Fibroblast of the conjunctiva (primary cell): Measurements from ENCODE around the gene SPATA46.

ENCODE experiments used
- DNase-seq: peaks from one replicate; pipeline ENCODE4 v3.0.0-alpha.2; 2010; ENCODE audit warnings: low read depth

Gene SPATA46

DNA sequence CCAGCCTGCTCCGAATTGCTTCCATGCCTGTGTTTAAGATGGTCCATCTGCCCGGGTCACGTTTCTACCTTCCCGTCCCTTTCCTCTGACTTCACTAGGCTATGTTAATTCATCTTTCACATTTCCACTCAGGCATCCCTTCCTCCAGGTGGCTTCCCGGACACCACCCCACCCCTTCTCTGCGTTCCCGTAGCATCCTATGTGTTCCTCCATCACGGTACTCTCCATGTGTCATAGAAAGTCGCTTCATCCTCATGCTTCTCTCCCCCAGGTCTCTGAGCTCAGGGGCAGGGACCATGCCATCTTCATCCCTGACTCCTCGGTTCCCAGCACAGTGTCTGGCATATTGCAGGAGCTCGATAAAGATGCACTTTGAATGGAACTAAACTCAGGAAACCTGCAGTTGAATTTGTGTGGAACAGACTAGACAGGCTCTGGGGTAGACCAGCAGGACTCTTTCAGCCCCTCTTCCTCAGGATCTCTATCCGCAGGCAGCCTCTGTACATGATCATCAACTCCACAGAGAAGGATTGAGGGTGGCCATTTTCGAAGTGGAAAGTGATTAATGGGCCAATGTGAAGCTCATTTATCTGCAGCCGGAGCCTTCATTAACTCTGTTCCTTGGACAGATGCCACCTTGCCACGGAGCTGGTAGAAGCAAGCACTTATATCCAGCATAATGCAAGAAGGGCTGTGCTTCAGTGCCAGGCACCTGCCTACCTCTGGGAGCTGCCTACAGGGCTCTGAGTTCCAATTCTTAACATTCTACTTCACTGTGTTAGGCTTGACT is 13.9 kb upstream of the SPATA46 start:
- no peak for DNase-seq

DNA sequence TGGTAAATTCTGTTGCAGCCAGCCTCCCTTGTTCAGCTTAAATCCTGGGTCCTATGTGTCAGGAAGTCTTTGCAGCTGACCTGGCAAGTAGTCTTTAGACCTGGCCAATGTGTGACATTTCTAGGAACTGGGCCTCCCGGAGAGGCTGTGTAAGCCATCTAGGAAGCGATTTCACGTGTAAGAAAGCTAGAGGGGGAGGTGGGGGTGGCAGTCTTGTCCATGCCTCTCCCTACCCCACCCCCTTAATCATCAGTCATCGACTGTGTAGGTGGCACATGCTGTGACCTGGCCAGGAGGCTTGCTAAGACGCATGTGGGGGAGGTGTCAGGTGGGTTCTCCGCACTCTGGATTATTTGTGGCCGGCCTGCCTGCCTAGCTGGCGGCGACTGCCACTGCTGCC is 13.3 kb upstream of the SPATA46 start:
- DNase-seq, result no peak

DNA sequence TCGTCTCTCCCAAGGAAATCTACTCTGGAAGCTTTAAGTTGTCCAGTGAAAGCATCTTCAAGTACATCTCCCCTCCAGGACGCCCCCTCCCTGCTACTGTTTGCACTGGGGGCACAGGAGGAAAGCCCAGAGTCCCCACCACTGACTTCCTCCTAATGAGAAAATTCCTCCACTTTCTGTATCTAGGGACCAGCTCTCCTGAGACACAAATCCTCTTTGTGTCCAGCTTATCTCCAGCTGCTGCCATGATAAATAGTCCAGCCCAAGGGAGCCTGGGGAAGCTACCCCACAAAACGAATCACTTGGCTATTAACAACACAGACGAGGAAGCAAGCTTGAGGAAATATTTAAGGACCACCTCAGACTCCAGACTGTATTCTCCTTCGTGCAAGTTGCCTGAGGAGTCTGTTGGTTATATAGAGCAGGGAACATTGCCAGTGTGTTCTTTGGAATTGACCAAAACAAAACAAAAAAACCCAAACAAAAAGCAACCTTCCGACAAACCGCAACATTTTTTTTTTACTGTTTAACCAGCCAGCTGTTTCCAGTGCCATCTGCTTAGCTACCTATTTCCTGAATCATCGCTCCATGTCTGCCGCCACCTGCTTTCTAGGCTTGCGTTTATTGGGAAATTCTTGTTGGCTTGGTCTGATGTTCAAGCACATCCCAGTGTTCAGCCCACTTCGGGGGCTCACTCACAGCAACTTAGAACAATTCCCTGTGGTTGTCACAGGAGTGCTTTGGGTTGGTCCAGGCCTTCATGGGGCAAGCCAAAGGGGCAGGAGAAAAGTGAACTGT is 12.6 kb upstream of the SPATA46 start:
- peak; percentile 28 for DNase-seq

DNA sequence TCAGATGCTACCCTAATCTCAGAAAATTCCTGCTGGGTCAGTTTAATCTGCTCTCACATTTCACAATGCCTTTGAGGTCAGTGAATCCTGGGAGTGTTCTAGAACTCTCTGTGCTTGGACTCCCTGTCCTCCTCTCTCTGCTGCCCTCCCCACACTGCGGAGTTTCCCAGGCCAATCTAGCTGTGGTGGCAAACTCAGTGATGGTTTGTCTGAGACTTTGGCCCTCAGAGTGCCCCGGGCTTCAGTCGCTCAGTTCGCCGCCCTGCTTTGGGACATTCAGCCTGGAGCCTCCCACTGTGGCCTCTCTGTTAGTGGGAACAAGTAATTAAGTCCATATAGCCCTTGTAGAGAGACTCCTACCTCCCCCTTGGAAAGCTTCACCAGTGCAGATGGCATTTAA is 12.0 kb upstream of the SPATA46 start:
- DNase-seq, result no peak

DNA sequence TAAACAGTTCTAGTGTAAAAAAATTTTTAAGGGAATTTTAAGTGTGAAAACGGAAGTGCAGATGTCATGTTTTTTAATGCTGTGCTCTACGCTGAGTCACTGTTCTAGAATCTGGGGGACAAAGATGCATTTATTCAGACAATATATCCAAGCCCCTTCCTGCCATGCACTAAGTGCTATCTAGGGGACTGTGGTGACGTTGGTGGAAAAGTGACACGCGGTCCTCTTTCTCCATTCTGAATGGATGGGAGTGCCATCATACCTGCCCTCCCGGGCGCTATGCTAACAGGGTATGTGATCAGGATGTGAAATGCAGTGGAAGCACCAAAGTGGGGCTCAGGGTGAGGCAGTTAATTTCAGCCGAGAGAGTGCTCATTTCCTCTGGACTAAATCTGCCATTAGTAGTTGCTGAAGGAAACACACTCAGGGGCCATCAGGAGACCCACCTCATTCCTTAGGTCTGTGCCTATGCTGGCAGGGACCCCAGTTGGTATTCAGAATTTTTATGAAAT is 11.5 kb upstream of the SPATA46 start:
- no peak for DNase-seq

DNA sequence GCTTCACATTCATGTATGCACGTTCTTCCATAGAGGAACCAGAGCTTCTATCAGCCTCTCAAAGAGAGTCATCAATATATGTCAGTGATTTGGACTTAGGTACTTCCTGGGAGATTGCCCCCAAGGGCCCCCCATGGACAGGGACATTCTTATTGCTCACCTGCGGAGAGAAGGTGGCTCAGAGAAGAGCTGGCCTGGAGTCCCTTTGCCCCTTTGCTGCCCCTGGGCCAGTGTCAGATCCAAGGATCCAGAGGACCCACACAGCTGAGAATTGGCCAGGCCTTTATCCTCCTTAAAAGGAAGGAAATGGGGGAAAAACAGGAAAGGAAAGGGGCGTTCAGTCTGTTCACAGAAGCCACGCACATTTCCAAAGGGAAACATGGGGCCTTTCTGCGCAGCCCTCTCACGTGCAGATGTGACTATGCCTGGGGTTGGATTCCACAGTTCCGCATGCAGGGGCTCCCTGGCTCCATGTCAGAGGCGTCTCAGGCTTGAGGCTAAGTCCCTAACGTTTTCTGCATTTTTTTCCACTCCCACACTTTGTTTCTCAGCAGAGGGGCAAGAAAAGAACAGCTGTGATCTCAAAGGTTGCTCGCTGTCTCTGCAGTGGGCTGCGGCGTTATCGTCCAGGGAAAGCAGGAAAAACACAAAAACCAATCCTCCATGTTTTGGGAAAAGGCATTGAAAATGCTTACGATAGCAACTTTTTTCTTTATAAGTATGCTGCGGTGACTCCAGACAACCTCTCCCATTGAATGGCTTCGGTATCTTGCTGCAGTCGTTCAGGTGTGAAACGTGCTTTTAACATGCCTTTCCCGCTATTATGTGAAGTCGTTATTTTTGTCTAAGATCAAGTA is 10.8 kb upstream of the SPATA46 start:
- DNase-seq, result no peak

DNA sequence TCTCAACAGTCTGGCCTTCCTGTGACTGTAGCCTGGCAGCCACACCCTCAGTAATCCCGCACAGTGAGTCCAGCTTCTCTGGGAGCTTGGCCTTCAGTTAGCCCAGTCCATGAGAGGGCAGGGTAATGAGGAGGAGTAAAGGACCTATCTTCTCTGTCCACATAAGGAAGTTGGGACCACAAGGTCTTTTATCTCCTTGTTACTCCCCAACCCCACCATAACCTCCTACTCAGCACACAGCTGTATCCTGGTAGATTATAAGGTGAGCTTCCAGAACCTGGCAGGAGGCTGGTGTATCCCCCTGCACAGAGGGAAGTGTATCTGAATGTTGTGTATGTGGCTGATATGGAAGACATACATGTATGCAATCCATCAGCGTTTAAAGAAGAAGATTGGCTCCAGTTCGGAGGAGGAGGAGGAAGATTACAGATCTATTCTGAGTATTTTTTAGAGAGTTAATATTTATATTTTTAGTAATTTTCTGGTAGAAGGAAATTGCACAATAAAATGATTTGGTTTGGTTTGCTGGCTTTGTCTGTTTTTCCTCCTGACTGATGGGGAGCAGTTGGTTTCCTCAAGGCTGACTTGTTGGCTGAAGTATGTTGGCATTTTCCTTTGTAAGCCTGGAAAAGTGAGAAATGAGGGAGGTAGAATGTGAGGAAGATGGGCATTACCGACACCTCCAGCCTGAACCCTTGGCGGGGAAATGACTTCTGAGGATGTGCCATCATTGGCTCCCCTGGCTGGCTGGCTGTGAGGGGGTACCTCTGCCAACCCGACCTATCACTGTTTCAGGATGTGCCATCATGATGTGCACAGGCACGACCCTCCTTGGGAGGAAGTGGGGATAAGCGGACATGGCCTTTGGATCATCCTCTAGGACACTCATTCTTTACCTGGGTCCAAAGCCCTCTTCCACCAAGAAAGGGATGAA is 9.9 kb upstream of the SPATA46 start:
- no peak for DNase-seq

DNA sequence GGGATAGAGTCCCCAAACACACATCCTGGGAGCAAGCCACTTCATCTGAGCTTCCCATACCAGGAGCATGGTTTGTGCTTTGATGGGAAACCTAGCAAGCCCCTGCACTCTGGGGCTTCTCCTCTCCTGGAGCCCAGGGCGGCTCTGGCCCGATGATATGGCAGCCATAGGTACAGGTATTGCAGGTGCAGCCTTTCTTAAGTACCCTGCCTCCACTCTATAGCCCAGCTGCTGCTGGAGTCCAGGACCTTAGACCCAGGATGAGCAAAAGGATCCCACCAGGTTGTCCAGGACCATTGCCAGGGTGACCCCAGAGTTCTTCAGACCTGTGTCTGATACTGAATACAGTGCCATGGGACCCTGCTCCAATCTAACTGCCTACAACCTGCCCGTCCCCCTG is 9.0 kb upstream of the SPATA46 start:
- DNase-seq, result no peak

DNA sequence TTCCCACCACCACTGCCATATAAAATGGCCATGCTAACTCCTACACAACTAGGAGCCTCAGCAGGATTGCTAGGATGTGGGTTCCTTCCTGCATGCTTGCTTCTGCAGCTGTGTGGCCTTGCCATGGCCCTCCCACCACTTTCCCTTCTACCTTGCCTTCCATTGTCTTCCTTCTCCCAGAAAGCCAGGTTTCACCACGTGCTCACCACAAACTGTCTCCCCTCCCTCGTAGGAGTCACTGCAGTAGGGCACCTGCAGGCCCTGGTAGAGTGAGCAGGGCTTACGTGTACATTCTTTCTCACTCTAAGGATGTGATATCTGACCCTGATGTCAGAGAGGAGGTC is 8.6 kb upstream of the SPATA46 start:
- DNase-seq, result no peak

DNA sequence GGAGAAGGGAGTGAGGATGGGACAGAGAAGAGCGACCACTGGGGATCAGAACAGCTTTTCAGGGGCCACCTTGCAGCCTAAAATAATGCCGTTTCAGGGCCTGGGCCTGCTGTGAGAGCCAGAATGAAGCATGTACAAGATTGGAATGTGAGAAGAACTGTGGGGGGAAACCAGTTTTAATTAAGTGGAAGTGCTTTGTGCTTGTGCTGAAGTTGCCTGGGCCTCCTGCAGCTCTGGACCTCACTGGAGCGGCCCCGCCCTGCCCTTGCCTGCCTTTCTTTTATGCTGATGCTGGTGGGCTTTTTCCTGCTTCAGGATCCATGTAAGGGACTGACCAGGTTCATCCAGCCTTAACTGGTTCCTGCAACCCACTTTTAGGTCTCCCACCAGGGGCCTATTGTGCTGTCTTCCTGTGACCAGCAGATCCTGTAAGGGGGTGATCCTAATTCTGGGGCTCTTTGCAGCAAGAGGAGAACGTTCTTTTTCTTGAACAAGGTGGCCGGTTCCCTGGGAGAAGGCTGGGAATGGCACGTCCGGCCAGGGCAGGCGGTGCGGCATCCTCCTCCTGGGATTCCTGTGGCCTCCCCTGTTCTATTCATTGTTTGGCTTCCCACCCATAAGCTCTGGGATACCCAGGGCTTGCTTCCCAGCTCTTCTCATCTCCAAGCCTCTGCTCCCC is 8.1 kb upstream of the SPATA46 start:
- no peak for DNase-seq

DNA sequence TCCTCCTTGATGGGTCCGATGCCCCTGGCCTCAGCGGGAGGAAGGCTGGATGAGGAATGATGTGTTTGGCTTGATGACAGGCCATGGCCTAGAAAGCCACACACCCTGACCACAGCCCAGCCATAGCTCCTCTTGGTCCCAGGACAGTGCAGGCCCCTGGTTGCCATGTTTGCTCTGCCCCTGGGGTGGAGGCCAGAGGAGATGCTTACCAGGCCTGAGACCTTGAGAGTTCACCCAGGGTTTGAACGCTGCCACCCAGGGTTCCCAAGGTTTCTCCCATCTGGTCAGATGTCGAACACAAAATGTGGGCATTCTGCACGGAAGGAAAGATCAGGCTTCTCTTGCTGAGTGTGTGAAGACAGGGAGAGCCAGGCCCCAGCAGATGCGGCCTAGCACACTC is 7.5 kb upstream of the SPATA46 start:
- no peak for DNase-seq

DNA sequence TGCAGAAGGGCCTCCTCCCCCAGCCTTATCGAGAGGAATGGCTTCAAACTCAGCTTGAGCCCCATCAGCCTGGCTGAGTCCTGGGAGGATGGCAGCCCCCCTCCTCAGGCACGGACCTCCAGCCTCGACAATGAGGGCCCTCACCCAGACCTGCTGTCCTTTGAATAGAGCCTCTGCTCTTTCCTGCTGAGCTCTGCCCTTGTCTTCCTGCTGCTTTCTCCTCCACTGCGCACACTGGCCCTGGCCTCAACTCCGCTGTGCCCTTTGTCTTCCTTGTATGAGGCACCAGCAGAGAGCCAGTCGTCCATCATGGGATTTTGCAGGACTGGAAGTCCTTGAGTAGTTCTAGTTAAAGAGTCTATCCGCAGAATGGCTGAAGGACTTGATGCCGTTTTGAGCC is 6.9 kb upstream of the SPATA46 start:
- DNase-seq, result no peak

DNA sequence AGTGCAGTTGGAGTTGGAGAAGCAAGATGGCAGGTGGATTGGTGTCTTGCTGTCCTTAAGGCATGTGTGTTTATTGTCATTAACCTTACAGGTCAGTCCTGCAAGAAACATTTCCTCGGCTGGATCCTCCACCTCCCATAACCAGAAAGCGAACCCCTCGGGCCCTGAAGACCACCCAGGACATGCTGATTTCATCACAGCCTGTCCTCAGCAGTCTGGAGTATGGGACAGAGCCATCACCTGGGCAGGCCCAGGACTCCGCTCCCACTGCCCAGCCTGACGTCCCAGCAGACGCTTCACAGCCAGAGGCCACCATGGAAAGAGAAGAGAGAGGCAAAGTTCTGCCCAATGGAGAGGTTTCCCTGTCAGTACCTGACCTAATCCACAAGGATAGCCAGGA is 6.4 kb upstream of the SPATA46 start:
- no peak for DNase-seq

DNA sequence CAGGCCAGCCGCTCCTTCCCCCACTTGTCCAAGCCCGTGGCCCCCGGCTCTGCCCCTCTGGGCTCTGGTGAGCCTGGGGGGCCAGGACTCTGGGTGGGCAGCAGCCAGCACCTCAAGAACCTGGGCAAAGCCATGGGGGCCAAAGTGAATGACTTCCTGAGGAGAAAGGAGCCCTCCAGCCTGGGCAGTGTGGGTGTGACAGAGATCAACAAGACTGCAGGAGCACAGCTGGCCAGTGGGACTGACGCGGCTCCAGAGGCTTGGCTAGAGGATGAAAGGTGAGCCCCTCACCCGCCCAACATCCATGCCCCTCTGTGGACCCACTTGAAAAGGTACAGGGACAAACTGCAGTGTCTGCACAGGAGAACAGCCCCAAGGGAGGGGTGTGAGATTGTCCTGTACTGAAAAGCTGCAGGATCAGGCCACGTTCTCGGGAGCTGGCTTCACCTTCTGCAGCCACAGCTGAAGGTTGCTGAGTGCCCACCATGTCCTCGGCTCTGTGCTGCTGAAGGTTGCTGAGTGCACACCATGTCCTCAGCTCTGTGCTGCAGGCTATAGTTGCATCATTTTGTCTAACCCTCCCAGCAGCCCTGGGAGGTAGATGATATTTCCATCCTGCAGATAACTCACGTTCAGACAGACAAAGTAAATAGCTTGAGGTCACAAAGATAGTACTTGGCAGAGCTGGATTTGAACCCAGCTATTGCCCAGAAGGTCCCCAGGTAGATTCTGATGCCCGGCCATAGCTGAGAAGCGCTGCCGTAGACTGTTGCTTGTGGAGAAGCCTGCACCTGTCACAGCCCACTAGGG is 5.5 kb upstream of the SPATA46 start:
- no peak for DNase-seq

DNA sequence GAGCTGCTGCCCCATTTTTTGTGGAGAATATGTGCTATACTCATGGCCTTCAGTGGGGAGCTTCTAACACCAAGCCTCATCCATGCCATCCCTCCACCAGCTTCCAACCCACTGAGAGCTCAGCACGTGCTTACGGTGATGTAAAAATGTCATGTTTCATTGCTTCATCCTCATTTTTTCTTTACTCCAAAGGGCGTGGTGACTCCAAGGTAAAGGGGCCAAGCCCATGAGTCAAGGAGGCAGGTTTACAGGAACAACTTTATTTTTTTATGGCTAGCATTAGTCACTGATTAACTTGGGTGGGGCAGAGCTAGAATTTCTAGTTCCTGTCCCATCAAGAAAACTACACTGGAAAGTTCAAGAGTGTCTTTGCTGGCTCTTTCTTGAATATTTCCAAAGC is 4.7 kb upstream of the SPATA46 start, which contains the start of gene C1orf226:
Gene C1orf226 (plus strand): TSS at position 346 of the 400 bp plus-strand sequence. CDS start 174 bp downstream, outside the sequence.
- no peak for DNase-seq

DNA sequence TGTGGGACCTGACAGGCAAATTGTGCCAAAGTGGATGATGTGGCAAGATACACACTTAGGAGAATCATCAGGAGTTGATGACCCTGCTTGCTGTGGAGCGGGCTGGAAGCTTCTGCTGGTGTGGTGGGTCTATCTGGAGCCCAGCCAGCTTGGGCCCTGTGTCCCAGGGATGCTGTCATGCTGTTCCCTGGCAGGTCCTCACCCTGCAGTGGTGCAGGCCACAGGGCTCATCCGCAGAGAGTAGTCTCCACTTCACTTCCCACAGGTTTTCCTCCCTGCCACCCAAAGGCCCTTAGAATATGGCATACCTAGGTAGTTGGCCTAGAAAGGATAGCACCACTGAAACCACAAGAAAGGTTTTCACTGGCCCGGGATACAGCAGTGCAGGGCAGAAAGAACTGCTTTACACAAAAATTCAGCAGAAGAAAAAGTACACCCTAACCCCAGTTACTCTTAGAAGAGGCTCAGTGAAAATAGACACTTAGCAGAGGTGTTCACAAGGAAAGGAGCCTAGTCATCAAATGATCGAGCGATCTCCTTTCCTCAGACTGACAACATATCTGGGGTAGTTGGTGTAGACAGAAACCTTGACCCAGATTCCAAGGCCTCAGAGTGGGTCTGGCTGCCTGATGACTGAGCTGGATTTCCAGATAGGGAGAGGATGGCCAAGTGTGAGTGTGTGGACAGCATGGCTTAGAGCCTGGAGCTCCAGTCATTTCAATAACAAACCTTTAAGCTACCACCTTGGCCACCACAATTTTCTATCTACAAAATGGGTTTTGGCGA is 3.6 kb upstream of the SPATA46 start:
- DNase-seq, result no peak

DNA sequence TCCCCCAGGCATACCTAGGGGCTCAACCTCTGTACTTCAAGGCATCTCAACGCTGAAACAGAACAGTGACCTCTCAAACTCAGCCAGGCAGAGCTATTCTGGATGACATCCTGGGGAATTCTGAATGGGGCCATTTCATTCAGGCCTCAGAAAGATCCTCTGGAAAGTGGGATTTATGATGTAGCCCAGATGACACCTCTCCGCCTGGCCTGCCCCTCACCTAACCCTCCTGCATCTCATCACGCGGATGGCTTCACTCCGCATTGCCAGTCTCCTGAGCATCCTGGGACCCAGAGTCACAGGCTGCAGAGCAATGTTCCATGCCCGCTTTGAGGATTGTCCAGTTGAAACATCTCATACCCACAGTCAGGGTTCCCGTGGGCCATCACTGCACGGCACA is 1.2 kb downstream of the SPATA46 start:
- no peak for DNase-seq

DNA sequence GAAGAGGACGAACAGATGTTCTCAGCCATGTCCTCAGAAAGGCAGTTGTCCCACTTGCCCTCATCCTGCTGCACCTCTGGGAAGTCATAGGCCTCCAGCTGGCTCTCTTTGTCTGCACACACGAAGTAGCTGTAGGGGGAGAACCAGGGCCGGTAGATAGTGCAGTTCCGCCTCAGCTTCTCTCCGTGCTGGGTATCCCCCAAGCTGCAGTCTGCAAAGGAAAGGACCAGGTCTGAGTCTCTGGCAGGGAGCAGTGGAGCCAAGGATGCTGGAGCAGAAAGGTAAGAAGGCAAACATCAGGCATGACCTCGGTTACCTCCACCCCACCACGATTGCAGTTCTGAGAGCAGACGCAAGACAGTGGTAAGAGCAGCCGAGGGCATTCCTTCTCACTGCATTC is 2.2 kb downstream of the SPATA46 start:
- DNase-seq, result no peak
